SK-N-SH treated with all-trans-retinoic acid at 6 μM for 48 hours (cell line): Measurements from ENCODE around the gene S1PR3.

Experiments used
- ATAC-seq: fragments of 200-7000 bp; cut with Tn5 transposase; 3 replicates; pipeline ENCODE4 v1.9.1; 2020; ENCODE audit warnings: mild to moderate bottlenecking, moderate library complexity
- ARNTL ChIP-seq: fragments of 450-650 bp; formaldehyde crosslinking; IDR thresholded peaks from 2 replicates; pipeline ENCODE4 v1.5.0; 2020; ENCODE audit warnings: low read depth, mild to moderate bottlenecking, moderate library complexity, borderline replicate concordance
- BACH2 ChIP-seq: fragments of 250-450 bp; sonication (Bioruptor Pico); IDR thresholded peaks from 2 replicates; pipeline ENCODE4 v1.9.0; 2021; ENCODE audit warnings: mild to moderate bottlenecking, borderline replicate concordance
- CREB5 ChIP-seq: fragments of 250-450 bp; sonication (Bioruptor Pico); IDR thresholded peaks from 2 replicates; pipeline ENCODE4 v1.5.1; 2020; ENCODE audit warnings: low read depth, mild to moderate bottlenecking, moderate library complexity
- CSDC2 ChIP-seq: fragments of 250-450 bp; sonication (Bioruptor Pico); IDR thresholded peaks from 2 replicates; pipeline ENCODE4 v1.5.0; 2020; ENCODE audit warnings: mild to moderate bottlenecking, moderate library complexity
- CSRNP3 ChIP-seq: fragments of 250-450 bp; sonication (Bioruptor Pico); IDR thresholded peaks from 2 replicates; pipeline ENCODE4 v1.5.1; 2021; ENCODE audit warnings: mild to moderate bottlenecking, moderate library complexity
- ESRRG ChIP-seq: fragments of 250-450 bp; sonication (Bioruptor Pico); IDR thresholded peaks from 2 replicates; pipeline ENCODE4 v1.6.1; 2021; ENCODE audit warnings: mild to moderate bottlenecking
- ISL1 ChIP-seq: fragments of 250-450 bp; sonication (Bioruptor Pico); IDR thresholded peaks from 2 replicates; pipeline ENCODE4 v2.1.2; 2022; ENCODE audit warnings: mild to moderate bottlenecking, moderate library complexity
- OSR1 ChIP-seq: fragments of 250-450 bp; sonication (Bioruptor Pico); IDR thresholded peaks from 2 replicates; pipeline ENCODE4 v1.8.0; 2022; ENCODE audit warnings: moderate library complexity, mild to moderate bottlenecking, inconsistent platforms
- PPARA ChIP-seq: fragments of 250-450 bp; sonication (Bioruptor Pico); IDR thresholded peaks from 2 replicates; pipeline ENCODE4 v1.5.0; 2020; ENCODE audit warnings: mild to moderate bottlenecking, borderline replicate concordance
- RARB ChIP-seq: fragments of 250-450 bp; sonication (Bioruptor Pico); IDR thresholded peaks from 2 replicates; pipeline ENCODE4 v1.8.0; 2021; ENCODE audit warnings: mild to moderate bottlenecking, moderate library complexity
- SNAI2 ChIP-seq: fragments of 250-450 bp; sonication (Bioruptor Pico); IDR thresholded peaks from 2 replicates; pipeline ENCODE4 v1.5.0; 2020; ENCODE audit warnings: mild to moderate bottlenecking, moderate library complexity
- TCF4 ChIP-seq: fragments of 250-450 bp; sonication (Bioruptor Pico); IDR thresholded peaks from 2 replicates; pipeline ENCODE4 v1.8.0; 2021; ENCODE audit warnings: mild to moderate bottlenecking, moderate library complexity, borderline replicate concordance
- TOX ChIP-seq: fragments of 250-450 bp; sonication (Bioruptor Pico); IDR thresholded peaks from 2 replicates; pipeline ENCODE4 v1.8.0; 2021; ENCODE audit warnings: mild to moderate bottlenecking, moderate library complexity, borderline replicate concordance
- TSHZ2 ChIP-seq: fragments of 250-450 bp; sonication (Bioruptor Pico); IDR thresholded peaks from 2 replicates; pipeline ENCODE4 v1.5.0; 2020; ENCODE audit warnings: mild to moderate bottlenecking, moderate library complexity
- ZC3H10 ChIP-seq: fragments of 250-450 bp; sonication (Bioruptor Pico); IDR thresholded peaks from 2 replicates; pipeline ENCODE4 v1.5.1; 2021; ENCODE audit warnings: mild to moderate bottlenecking, moderate library complexity
- ZFP3 ChIP-seq: fragments of 250-450 bp; sonication (Bioruptor Pico); IDR thresholded peaks from 2 replicates; pipeline ENCODE4 v1.5.0; 2020; ENCODE audit warnings: mild to moderate bottlenecking, moderate library complexity
- ZFP30 ChIP-seq: fragments of 450-650 bp; formaldehyde crosslinking; IDR thresholded peaks from 2 replicates; pipeline ENCODE4 v1.5.0; 2022; ENCODE audit warnings: mild to moderate bottlenecking, moderate library complexity
- ZNF565 ChIP-seq: fragments of 450-650 bp; formaldehyde crosslinking; conservative IDR thresholded peaks from 2 replicates; pipeline ENCODE4 v1.5.0; 2020; ENCODE audit warnings: low read depth, mild to moderate bottlenecking, moderate library complexity
- ZNF8 ChIP-seq: fragments of 450-650 bp; formaldehyde crosslinking; IDR thresholded peaks from 2 replicates; pipeline ENCODE4 v1.5.0; 2020; ENCODE audit warnings: mild to moderate bottlenecking, moderate library complexity
- TF ChIP-seq, protein P1 (sequence below): fragments of 250-450 bp; sonication (Bioruptor Pico); IDR thresholded peaks from 2 replicates; pipeline ENCODE4 v1.8.0; 2021; ENCODE audit warnings: low read depth, mild to moderate bottlenecking, moderate library complexity, borderline replicate concordance

S1PR3 gene

DNA sequence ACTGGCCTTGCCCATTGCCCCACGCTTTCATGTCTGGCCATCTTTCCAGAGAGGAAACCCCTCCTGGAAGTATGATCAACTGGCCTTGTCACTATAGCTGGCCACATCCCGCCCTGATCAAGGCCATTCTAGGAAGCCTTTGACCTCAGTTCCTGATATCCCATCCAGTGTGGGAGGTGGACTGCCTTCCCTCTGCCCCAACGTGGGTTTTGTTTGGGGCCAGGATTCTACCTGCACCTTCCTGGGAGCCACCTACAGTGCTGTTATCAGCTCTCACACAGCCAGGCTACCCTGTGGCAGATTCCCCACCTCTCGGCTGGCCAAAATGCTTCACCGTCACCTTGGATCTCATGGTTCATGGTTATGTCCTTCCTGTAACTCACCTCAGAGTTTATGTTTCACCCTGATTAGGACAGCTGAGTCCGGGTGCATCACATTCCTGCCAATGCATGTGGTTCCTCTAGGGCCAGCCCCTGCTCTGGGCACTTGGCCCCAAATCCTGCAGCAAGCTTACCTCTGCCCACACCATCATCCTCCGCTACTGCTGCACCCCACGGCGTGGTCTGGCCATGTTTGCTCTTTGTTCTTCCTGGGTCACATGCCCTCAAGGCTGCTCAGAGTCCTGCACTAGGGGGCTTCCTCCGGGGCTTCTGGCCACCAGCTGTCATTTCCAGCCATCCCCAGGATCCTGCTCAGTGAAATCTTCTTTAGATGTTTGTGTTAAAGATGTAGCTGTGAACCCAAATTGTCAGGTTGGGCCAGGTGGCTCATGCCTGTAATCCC lies 24.2 kb upstream of the S1PR3 start:
- no peak for ATAC-seq
- TF ChIP-seq CSRNP3 (CRISPR knock-in tag) (no peak), ZNF565 (CRISPR knock-in tag) (no peak), TCF4 (CRISPR knock-in tag) (no peak), PPARA (CRISPR knock-in tag) (no peak), ZFP3 (CRISPR knock-in tag) (no peak)

- ATAC-seq = no peak
- TF ChIP-seq RARB (CRISPR knock-in tag) (no peak), ZNF565 (CRISPR knock-in tag) (no peak), ZFP30 (CRISPR knock-in tag) (no peak), TCF4 (CRISPR knock-in tag) (no peak), OSR1 (CRISPR knock-in tag) (no peak), BACH2 (CRISPR knock-in tag) (no peak), ISL1 (CRISPR knock-in tag) (no peak), ZC3H10 (CRISPR knock-in tag) (no peak), ESRRG (no peak), CSDC2 (CRISPR knock-in tag) (no peak), PPARA (CRISPR knock-in tag) (no peak), CSRNP3 (CRISPR knock-in tag) (no peak), SNAI2 (no peak), TSHZ2 (no peak), TOX (CRISPR knock-in tag) (no peak)
- TF ChIP-seq, protein P1, sequence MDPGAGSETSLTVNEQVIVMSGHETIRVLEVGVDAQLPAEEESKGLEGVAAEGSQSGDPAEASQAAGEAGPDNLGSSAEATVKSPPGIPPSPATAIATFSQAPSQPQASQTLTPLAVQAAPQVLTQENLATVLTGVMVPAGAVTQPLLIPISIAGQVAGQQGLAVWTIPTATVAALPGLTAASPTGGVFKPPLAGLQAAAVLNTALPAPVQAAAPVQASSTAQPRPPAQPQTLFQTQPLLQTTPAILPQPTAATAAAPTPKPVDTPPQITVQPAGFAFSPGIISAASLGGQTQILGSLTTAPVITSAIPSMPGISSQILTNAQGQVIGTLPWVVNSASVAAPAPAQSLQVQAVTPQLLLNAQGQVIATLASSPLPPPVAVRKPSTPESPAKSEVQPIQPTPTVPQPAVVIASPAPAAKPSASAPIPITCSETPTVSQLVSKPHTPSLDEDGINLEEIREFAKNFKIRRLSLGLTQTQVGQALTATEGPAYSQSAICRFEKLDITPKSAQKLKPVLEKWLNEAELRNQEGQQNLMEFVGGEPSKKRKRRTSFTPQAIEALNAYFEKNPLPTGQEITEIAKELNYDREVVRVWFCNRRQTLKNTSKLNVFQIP = no peak
Observed at GRCh38 chr9:88968799-88969198, 22.5 kb upstream of the S1PR3 start.

DNA sequence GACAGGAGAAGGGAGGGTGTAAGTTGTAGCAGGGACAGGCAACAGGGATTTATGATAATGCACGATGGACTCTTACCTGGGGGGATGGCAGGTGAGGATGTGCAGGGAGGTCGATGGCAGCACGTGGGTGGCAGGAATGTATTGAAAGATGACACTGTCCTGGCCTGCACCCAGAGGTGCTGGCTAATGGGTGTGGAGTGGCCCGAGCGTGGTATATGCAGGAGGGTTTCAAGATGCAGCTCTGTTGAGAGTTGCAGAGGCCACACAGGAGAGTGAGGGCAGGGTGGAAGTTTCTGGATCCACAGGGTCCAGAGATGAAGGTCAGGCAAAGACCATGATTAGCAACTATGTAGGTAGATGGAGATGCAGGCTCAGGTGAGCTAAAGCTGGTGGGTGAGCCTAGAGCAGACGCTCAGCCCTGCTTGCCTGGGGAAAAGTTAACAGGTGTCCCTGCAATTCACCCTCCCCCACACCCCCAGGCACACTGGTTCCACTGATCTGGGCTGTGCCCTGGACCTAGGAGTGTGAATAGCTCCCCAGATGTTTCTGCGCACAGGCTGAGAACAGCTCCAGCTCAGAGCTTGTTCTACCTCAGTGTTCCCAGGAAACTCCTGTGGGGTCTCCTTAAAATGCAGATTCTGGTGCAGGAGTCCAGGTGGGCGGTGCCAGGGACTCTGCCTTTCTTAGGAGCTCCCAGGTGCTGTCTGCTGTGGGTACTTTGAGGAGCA lies 21.5 kb upstream of the S1PR3 start:
- TF ChIP-seq OSR1 (CRISPR knock-in tag) (no peak), ZNF8 (CRISPR knock-in tag) (no peak), CREB5 (no peak), ARNTL (CRISPR knock-in tag) (no peak), ZFP3 (CRISPR knock-in tag) (no peak), CSDC2 (CRISPR knock-in tag) (no peak), RARB (CRISPR knock-in tag) (no peak)
- no peak for ATAC-seq
